ENCODE measurements around the gene NPHP4. TPM values are rescaled to one million over a fixed set of nuclear protein-coding genes. Genes with fewer than 3 reads are reported as not detected.

NPHP4 gene
- polyA plus RNA-seq, 1 of the 3 experiments (the other 2 are of a cell fraction): 7.0 TPM

DNA sequence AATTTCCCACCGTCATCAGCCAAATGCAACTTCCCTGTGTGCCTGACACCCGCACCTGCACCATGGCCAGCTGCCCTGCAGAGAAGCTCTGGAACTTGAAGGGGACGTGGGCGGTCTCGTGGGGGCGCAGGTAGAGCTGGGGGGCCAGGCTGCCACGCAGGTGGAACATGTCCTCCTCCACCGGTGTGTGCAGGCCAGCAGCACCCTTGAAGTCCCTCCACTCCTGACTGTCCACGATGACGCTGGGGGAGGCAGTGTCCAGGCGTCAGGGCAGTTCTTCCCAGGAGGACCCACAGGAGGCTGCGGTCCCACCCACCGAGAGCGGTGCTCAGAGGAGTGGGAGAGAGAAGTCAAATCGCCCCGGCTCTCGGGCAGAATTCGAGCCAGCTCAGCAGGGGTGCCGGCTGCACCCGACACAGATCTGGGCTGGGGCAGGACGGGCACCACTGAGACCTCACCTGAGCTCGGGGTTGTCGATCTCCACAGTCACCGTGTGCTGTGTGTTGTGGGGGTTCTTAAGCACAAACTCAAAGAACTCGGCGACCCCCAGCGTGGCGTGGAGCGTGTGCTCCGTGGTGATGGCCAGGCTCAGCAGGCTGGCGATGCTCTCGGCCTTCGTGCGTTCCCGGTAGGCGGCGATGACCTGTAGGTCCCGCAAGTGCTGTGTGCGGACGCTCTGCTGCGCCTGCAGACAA is 117.7 kb downstream of the NPHP4 start:
- H3K4me1 ChIP-seq (ENCODE audit: control insufficient read depth in 1 of 2, insufficient read depth in 2 of 2, low read depth in 1 of 2, low read length in 1 of 2): no peaks in the 10 kb centered on the region; a peak in 1 of 4 replicates
- H3K79me2 ChIP-seq (ENCODE audit: insufficient read depth): no peaks in the 10 kb centered on the region
- H3K9me3 ChIP-seq: no peaks in the 10 kb centered on the region
- H3K4me3 ChIP-seq (ENCODE audit: low read depth in 2 of 2, low read length in 1 of 2): no peak overlapping the region
- H2AFZ ChIP-seq (ENCODE audit: low read depth): no peak overlapping the region
- ChIA-PET POLR2A (no interaction called here), CTCF (no interaction called here)
- H3K36me3 ChIP-seq (replicated peaks in 1 of 2; ENCODE audit: control insufficient read depth in 1 of 2, insufficient read depth in 2 of 2, low read length in 1 of 2): peaks cover 0 to 14% of the 10 kb centered on the region in 2 experiments
- H3K9ac ChIP-seq: no peak overlapping the region
- H3K27me3 ChIP-seq (ENCODE audit: insufficient read depth): no peaks in the 10 kb centered on the region
- TF ChIP-seq NRF1 (IDR thresholded peaks at IDR 0.05; ENCODE audit: low read depth, low read length) (no peak), EZH2phosphoT487 (IDR thresholded peaks at IDR 0.05; ENCODE audit: borderline replicate concordance, low read depth) (no peak), MXI1 (IDR thresholded peaks at IDR 0.05; ENCODE audit: low read depth, low read length) (no peak), CHD2 (IDR thresholded peaks at IDR 0.05; ENCODE audit: low read length, partially characterized antibody) (no peak), RAD21 (IDR thresholded peaks at IDR 0.05; ENCODE audit: low read length) (no peak), GABPA (IDR thresholded peaks at IDR 0.05; ENCODE audit: low read depth) (no peak), GATA2 (CRISPR knock-in tag; IDR thresholded peaks at IDR 0.05) (no peak), EP300 (IDR thresholded peaks at IDR 0.05; ENCODE audit: borderline replicate concordance in 1 of 2, low read depth in 1 of 2, low read length in 1 of 2) (no peak), SMC3 (IDR thresholded peaks at IDR 0.05; ENCODE audit: low read depth, low read length) (no peak)
- TF ChIP-seq, protein P1, sequence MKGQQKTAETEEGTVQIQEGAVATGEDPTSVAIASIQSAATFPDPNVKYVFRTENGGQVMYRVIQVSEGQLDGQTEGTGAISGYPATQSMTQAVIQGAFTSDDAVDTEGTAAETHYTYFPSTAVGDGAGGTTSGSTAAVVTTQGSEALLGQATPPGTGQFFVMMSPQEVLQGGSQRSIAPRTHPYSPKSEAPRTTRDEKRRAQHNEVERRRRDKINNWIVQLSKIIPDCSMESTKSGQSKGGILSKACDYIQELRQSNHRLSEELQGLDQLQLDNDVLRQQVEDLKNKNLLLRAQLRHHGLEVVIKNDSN (IDR thresholded peaks at IDR 0.05; ENCODE audit: borderline replicate concordance, low read depth): no peak
- TF ChIP-seq, protein P2, sequence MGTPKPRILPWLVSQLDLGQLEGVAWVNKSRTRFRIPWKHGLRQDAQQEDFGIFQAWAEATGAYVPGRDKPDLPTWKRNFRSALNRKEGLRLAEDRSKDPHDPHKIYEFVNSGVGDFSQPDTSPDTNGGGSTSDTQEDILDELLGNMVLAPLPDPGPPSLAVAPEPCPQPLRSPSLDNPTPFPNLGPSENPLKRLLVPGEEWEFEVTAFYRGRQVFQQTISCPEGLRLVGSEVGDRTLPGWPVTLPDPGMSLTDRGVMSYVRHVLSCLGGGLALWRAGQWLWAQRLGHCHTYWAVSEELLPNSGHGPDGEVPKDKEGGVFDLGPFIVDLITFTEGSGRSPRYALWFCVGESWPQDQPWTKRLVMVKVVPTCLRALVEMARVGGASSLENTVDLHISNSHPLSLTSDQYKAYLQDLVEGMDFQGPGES (IDR thresholded peaks at IDR 0.05; ENCODE audit: low read depth, low read length): no peak
- no peaks in the 10 kb centered on the region for H3K9me2 ChIP-seq
- H3K4me2 ChIP-seq: no peak overlapping the region
- no peak overlapping the region for H3K27ac ChIP-seq (ENCODE audit: low read depth in 2 of 2, low read length in 1 of 2)
- WGBS (ENCODE audit: low lambda C conversion rate): 94% methylated on average over 18 of the region's 41 CpGs
- H4K20me1 ChIP-seq (ENCODE audit: insufficient read depth): no peaks in the 10 kb centered on the region
- DNase-seq: no peak
- no peaks in the 10 kb centered on the region for H3F3A ChIP-seq (replicated peaks; ENCODE audit: insufficient read depth)

DNA sequence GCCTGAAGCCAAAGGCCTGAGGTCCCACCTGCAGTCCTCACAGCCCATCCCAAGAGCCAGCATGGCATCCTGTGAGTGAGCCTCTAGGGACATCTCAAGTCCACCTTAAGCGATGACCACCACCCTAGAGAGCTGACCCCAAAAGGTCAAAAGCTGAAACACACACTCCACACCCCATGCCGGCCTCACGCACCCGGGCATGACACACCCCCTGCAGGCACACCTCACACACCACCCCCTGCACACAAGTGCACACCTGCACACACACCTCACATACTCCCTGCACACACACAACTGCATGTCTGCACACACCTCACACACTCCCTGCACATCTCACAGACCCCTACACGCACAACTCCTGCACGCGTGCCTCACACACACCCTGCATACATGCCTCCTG is 118.7 kb downstream of the NPHP4 start:
- CTCF ChIA-PET: interaction anchor here (1.7 kb wide), 1 partner anchor 101 kb away, joined by 4 read pairs; no protein-coding TSS in a partner anchor
- TF ChIP-seq, protein P3, sequence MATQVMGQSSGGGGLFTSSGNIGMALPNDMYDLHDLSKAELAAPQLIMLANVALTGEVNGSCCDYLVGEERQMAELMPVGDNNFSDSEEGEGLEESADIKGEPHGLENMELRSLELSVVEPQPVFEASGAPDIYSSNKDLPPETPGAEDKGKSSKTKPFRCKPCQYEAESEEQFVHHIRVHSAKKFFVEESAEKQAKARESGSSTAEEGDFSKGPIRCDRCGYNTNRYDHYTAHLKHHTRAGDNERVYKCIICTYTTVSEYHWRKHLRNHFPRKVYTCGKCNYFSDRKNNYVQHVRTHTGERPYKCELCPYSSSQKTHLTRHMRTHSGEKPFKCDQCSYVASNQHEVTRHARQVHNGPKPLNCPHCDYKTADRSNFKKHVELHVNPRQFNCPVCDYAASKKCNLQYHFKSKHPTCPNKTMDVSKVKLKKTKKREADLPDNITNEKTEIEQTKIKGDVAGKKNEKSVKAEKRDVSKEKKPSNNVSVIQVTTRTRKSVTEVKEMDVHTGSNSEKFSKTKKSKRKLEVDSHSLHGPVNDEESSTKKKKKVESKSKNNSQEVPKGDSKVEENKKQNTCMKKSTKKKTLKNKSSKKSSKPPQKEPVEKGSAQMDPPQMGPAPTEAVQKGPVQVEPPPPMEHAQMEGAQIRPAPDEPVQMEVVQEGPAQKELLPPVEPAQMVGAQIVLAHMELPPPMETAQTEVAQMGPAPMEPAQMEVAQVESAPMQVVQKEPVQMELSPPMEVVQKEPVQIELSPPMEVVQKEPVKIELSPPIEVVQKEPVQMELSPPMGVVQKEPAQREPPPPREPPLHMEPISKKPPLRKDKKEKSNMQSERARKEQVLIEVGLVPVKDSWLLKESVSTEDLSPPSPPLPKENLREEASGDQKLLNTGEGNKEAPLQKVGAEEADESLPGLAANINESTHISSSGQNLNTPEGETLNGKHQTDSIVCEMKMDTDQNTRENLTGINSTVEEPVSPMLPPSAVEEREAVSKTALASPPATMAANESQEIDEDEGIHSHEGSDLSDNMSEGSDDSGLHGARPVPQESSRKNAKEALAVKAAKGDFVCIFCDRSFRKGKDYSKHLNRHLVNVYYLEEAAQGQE (IDR thresholded peaks at IDR 0.05; ENCODE audit: low read depth, low read length): no peak
- no peak for DNase-seq
- Histone ChIP-seq H3F3A (replicated peaks; ENCODE audit: insufficient read depth) (peaks cover under 1% of the 10 kb centered on the region), H3K9me3 (no peaks in the 10 kb centered on the region), H3K9me2 (no peaks in the 10 kb centered on the region), H2AFZ (ENCODE audit: low read depth) (no peak overlapping the region), H3K36me3 (replicated peaks in 1 of 2; ENCODE audit: control insufficient read depth in 1 of 2, insufficient read depth in 2 of 2, low read length in 1 of 2) (peaks cover 0 to 14% of the 10 kb centered on the region in 2 experiments), H3K9ac (no peak overlapping the region), H3K27ac (ENCODE audit: low read depth in 2 of 2, low read length in 1 of 2) (no peak overlapping the region), H3K27me3 (ENCODE audit: insufficient read depth) (no peaks in the 10 kb centered on the region), H3K4me3 (ENCODE audit: low read depth in 2 of 2, low read length in 1 of 2) (no peak overlapping the region), H4K20me1 (ENCODE audit: insufficient read depth) (no peaks in the 10 kb centered on the region), H3K4me2 (no peak overlapping the region), H3K79me2 (ENCODE audit: insufficient read depth) (no peaks in the 10 kb centered on the region), H3K4me1 (ENCODE audit: control insufficient read depth in 1 of 2, insufficient read depth in 2 of 2, low read depth in 1 of 2, low read length in 1 of 2) (no peaks in the 10 kb centered on the region; a peak in 1 of 4 replicates)
- WGBS (ENCODE audit: low lambda C conversion rate): 95% methylated on average over 6 of the region's 7 CpGs
- POLR2A ChIA-PET: no interaction called here
